Measurements from ENCODE around the gene PHOX2A. TPM values are rescaled to one million over a fixed set of nuclear protein-coding genes. Genes with fewer than 3 reads are reported as not detected.
"Not testable (repeated sequence)": the region's sequence is repeated elsewhere in the genome, so short reads cannot be mapped to it uniquely, and the experiment has no call there.

PHOX2A gene
- total RNA-seq, 1 donor from 2014 or later = not detected

DNA sequence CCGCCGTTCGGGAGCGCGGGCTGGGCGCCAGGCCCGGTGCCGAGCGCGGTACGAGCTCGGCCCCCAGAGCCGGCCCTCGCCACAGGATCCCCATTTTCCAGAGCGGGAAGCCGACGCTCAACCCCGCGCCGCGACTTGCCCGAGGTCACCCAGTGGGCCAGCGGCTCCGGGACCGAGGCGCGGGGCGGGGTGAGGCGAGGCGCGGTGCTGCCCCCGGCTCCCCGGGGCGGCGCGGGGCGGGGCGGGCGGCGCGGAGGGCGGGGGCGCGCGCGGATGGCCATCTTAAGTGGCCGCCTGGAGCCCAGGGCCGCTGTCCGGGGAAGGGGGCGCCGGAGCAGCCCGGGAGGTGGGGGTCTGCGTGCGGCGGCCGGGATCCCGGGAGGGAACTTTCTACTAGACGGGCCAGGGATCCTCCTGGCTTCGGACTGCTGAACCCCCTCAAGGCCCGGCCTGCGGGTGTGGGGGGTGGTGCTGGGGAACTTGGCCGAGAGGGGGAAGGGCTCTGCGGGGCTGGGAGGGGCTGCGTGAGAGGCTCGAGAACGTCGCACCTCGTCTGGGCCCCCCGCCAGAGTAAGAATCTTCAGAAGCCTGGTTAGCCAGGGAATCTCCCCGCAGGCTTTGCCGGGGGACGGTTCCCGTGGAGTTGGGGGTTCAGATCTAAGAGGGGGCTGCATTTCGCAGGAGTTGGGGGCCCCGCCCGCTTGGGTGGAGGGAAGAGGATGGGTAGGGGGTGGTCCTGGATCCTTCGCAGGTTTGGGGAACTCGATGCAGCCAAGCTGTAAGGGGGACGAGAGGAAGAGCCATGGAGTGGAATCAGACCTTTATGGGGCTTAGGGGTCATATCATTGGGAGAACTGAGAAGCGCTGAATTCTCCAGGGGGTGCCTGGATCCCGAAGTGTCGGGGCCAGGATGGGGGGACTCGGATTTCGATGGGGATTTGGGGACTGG lies 20.1 kb downstream of the PHOX2A start:
- intact Hi-C loops (cut with micrococcal nuclease) = loop anchor here (1.0 to 5.0 kb wide), 12 partner anchors 41 to 1553 kb away; partner anchors contain the start of genes ANAPC15, ATG16L2, CLPB and LAMTOR1

DNA sequence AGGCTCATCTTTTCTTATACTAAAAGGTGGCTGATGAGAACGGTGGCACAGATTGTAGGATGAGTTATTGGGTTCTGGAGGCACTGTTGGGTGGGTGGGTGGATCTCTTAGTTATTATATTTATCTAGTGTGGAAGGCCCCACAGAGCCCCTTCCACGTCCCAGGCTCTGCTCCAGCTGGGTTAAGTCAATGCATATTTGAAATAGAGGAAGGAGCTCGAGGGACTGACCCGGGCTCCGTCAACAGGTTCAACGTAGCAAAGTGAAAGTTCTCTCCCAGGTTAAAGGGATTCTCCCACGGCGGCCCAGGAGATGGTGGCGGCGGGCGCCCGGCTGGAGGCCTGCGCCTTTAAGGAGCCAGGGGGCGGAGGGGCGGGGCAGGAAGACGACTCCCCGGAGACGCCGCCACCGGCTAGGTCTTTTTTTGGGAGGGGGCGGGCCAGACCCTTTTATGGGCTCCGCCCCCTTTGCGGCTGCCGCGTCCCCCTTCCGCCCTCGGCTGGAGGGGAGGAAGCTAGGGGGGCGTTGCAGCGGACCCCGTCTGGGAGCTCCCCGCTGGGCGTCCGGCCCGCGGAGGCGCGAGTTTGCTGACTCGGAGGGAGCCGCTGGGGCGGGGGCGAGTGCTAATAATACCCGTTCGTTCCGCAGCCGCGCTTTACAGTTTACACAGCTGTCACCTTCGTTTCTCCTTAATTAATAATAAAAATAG lies 20.9 kb downstream of the PHOX2A start:
- intact Hi-C loops (cut with micrococcal nuclease) = loop anchor here (1.0 to 5.0 kb wide), 12 partner anchors 40 to 1554 kb away; partner anchors contain the start of genes ANAPC15, ATG16L2, CLPB and LAMTOR1

DNA sequence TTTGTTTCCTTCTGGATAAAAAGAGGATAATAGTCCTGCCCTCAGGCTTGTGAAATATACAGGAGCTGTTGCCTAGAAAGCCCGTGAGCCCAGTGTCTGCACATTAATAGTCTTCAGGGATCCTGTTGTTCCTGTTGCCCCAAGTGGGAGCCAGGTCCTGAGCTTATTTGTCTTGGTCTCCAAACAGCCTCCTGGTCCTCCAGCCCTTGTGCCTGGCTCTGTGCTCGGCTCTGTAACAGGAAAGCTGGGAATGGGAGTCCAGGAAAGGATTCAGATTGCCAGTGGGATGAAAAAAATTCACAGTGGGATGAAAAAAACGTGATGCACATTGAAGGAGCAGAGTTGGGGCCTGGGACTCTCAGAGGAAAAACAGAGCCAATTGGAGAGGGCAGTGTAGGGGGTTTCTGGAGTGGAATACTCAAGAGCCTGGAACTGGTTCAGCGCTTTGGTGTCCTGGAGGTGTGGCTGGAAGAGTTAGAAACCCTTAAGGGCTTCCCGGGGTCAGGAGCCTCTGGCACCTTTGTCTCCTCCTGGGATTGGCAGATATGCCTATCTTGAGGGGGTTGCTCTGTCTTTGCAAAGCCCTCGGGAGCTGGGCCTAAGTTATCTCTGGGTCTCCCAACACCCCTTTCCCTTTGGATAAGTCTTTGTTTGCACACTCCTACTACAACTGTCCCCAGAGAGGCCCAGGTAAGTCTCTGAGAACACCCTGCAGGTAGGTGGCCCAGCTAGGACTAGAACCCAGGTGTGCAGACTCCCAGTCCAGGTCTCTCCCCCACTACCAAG lies 21.7 kb downstream of the PHOX2A start:
- intact Hi-C loops (cut with micrococcal nuclease) = loop anchor here (2.0 to 5.0 kb wide), 3 partner anchors 39 to 1555 kb away; no protein-coding TSS in a partner anchor

DNA sequence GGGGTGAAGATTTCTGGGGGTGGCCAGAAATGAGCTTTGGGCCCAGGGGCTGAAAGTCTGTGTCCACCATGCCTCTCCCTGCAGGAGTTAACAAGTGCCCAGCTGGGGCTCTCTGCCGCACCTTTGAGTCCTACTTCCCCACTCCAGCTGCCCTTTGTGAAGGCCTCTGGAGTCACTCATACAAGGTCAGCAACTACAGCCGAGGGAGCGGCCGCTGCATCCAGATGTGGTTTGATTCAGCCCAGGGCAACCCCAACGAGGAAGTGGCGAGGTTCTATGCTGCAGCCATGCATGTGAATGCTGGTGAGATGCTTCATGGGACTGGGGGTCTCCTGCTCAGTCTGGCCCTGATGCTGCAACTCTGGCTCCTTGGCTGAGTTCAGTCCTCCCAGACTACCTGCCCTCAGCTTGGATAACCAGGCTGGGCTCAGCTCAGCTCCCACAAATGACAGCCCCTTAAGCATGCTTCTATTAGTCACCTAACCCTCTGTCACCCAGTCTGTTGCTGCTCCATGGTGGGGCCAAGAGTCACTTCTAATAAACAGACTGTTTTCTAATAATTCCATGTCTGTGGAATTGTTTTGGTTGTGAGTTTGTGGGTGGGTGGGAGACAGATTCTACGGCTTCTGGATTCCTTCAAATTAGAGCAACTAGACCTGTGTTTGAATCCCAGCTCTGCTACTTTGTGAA lies 22.4 kb downstream of the PHOX2A start:
- intact Hi-C loops (cut with micrococcal nuclease) = loop anchor here (2.0 to 5.0 kb wide), 3 partner anchors 39 to 1556 kb away; no protein-coding TSS in a partner anchor

DNA sequence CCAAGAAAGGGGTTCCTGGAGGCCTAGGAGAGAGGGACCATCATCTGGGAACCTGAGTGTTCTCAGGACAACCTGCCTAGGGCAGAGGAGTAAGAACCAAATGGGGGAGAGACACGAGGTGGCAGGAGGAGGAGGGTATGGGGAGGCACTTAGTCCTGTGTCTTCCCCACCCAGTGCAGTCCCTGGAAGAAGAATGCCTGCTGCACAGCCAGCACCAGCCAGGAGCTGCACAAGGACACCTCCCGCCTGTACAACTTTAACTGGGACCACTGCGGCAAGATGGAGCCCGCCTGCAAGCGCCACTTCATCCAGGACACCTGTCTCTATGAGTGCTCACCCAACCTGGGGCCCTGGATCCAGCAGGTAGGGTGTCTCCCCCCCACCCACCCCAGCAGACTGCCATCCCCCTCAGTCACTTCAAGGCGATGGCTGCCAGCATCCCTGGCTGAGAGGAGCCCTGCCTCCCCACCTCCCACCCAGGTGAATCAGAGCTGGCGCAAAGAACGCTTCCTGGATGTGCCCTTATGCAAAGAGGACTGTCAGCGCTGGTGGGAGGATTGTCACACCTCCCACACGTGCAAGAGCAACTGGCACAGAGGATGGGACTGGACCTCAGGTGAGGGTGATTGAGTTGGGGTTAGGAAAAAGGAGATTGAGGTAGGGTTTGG lies 23.1 kb downstream of the PHOX2A start:
- intact Hi-C loops (cut with micrococcal nuclease) = loop anchor here (5.0 kb wide), 2 partner anchors 194 to 1556 kb away; no protein-coding TSS in a partner anchor

DNA sequence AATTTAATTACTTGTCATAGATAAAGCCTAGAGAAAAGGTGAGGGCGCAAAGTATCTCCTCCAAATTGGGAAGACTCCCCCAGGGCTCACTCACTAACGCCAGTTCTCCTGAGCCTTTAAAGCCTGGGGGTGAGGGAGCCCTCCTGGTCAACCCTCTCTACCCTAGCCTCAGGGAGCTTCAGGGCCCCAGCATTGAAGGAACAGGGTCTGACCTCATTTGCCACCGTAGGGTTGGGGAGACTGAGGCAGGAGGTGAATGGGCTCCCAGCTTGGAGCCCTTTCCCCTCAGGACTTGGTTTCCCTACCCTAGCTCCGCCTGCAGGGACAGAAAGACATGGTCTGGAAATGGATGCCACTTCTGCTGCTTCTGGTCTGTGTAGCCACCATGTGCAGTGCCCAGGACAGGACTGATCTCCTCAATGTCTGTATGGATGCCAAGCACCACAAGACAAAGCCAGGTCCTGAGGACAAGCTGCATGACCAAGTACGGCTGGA lies 25.7 kb downstream of the PHOX2A start:
- intact Hi-C loops (cut with micrococcal nuclease) = no loop called here

DNA sequence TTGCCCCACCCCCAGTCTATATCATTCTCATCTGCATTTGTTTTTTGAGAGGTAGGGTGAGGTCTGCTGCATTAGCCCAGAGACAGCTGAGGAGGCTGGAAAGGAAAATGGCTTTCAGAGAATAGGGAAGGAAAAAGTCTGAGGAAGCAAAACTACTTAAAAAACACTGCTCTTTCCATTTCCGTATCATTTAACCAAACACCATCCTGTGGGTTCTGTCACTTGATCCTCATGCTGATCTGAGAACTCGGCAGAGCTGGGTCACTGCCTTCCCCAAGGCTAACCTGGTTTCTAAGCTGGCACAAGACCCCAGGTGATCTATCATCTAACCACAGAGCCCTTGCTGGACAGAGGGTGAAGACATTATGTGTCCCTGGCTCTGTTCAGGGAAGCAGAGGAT lies 26.1 kb downstream of the PHOX2A start:
- intact Hi-C loops (cut with micrococcal nuclease) = no loop called here

DNA sequence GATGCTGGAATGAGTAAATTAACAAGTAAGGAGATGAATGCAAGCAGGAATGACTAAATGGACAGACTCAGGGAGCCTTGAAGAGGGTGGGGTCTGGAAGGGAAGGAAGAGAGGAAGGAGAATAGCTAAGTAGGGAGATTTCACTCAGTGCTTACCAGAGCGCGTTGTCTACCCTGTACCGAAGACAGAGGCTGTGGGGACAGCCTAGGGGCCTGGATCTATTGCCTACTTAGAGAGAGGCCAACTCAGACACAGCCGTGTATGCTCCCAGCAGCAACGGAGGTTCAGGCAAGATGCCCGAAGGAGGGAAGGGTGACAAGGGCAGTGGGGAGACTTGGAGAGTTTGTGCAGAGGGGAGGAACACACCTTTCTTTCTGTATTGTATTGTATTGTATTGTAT lies 27.3 kb downstream of the PHOX2A start, which contains the start of gene FOLR2:
Gene FOLR2 (plus strand): TSS at position 157 of the 400 bp plus-strand sequence. CDS start 1,791 bp downstream, outside the sequence.
- intact Hi-C loops (cut with micrococcal nuclease) = no loop called here

DNA sequence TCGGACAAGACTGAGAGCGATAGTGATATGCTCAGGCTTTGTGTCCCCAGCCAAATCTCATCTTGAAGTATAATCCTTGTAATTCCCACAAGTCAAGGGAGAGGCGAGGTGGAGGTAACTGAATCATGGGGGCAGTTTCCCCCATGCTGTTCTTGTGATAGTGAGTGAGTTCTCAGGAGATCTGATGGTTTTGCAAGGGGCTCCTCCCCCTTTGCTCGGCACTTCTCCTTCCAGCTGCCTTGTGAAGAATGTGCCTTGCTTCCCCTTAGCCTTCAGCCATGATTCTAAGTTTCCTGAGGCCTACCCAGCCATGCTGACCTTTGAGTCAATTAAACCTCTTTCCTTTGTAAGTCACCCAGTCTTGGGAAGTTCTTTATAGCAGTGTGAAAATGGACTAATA lies 34.9 kb downstream of the PHOX2A start:
- intact Hi-C loops (cut with micrococcal nuclease) = no loop called here

DNA sequence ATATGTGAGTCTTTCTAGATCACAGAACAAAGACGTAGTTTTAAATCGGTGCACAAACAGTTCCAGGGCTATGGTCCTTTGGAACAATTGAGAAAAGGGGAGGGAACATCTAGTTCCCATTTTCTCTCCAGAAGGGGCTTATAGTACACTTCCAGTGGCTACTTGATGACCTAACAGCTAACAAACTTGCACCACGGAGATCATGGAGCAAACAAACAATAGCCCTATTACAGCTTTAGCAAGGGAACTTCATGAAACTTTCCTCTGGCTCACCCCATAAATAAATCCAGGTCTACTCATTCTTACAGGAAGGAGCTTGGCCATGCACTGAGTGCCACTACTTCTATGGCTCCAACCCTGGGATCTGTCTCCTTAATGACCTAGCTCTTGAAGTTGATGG lies 35.7 kb downstream of the PHOX2A start:
- intact Hi-C loops (cut with micrococcal nuclease) = no loop called here

DNA sequence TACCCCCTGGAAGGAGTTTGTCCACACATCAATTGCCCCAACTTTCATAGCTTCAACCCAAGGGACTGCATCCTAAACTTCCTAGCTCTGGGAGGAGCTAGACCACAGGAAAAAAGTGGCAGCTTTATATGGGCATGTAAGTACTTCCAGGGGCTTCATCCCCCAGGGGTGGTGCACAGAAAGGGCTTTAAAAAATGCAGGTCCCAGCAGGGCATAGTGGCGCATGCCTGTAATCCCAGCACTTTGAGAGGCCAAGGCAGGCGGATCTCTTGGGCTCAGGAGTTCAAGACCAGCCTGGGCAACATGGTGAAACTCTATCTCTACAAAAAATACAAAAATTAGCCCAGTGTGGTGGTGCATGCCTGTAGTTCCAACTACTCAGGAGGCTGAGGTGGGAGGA lies 37.2 kb downstream of the PHOX2A start:
- intact Hi-C loops (cut with micrococcal nuclease) = not testable (repeated sequence)

DNA sequence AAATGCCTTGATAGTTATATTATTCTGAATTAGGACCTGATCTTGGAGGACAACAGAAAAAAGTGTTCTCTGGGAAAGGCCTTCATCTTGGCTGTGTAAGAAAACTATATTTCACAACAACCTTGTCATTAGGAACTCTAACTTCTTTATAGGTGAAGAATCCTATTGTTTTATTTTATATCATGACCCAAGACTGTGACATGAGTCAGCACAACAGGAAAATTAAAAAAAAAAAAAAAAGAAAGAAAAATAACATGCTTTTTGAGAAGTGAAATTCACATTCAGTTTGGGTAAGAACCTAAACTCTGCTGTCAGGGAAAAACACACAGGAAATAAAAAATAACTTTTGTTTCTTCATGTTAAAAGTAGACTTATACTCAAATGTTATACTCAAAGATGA lies 39.1 kb downstream of the PHOX2A start:
- intact Hi-C loops (cut with micrococcal nuclease) = no loop called here

DNA sequence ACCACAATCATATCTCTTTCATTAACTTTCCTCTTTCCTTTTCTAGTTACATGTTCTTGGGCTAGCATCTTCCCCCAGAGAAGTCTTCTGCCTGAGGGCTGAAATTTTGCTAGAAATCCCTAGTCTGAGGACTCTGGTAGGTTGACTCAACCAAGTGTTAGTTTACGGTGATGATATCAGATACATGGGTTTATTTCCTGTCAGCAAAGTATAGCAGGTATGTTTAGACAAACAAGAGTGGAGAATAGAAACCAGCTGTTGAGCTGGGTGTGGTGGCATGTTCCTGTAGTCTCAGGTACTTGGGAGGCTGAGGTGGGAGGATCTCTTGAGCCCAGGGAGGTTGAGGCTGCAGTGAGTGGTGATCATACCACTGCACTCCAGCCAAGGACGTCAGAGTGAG lies 40.8 kb downstream of the PHOX2A start:
- intact Hi-C loops (cut with micrococcal nuclease) = no loop called here

DNA sequence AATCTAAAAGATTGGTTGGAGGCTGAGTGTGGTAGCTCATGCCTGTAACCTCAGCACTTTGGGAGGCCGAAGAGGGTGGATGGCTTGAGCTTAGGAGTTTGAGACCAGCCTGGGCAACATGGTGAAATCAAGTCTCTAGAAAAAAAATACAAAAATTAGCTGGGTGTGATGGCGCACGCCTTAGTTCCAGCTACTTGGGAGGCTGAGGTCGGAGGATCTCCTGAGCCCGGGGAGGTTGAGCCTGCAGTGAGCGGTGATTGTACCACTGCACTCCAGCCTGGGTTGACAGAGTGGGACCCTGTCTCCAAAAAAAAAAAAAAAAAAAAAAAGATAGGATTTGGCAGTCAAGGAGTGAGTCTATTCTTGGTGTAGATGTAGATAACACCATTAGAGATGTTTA lies 41.4 kb downstream of the PHOX2A start:
- intact Hi-C loops (cut with micrococcal nuclease) = no loop called here

DNA sequence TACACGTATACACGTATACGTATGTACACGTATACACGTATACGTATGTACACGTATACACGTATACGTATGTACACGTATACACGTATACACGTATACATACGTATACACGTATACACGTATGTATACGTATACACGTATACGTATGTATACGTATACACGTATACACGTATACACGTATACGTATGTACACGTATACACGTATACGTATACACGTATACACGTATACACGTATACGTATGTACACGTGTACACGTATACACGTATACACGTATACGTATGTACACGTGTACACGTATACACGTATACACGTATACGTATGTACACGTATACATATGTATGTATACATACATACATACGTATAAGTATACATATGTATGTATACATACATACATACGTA lies 42.5 kb downstream of the PHOX2A start:
- intact Hi-C loops (cut with micrococcal nuclease) = not testable (repeated sequence)

DNA sequence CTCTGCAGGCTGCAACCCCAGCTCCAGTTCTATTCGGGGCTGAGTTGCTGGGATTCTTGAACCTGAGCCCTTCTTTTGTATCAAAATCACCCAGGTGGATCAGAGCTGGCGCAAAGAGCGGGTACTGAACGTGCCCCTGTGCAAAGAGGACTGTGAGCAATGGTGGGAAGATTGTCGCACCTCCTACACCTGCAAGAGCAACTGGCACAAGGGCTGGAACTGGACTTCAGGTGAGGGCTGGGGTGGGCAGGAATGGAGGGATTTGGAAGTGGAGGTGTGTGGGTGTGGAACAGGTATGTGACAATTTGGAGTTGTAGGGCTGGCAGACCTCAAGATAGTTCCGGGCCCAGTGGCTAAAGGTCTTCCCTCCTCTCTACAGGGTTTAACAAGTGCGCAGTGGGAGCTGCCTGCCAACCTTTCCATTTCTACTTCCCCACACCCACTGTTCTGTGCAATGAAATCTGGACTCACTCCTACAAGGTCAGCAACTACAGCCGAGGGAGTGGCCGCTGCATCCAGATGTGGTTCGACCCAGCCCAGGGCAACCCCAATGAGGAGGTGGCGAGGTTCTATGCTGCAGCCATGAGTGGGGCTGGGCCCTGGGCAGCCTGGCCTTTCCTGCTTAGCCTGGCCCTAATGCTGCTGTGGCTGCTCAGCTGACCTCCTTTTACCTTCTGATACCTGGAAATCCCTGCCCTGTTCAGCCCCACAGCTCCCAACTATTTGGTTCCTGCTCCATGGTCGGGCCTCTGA lies 48.3 kb downstream of the PHOX2A start:
- intact Hi-C loops (cut with micrococcal nuclease) = no loop called here

DNA sequence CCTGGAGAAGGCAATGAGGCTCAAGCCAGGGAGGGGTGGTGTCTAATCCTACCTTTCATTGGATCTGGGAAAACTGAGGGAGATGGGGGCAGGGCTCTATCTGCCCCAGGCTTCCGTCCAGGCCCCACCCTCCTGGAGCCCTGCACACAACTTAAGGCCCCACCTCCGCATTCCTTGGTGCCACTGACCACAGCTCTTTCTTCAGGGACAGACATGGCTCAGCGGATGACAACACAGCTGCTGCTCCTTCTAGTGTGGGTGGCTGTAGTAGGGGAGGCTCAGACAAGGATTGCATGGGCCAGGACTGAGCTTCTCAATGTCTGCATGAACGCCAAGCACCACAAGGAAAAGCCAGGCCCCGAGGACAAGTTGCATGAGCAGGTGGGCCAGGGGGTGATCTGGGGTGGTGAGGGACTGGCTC lies 52.0 kb downstream of the PHOX2A start, which contains the start of gene FOLR1:
Gene FOLR1 (plus strand): TSS at position 180 of the 421 bp plus-strand sequence. CDS start 34 bp downstream, at position 214.
- intact Hi-C loops (cut with micrococcal nuclease) = no loop called here

DNA sequence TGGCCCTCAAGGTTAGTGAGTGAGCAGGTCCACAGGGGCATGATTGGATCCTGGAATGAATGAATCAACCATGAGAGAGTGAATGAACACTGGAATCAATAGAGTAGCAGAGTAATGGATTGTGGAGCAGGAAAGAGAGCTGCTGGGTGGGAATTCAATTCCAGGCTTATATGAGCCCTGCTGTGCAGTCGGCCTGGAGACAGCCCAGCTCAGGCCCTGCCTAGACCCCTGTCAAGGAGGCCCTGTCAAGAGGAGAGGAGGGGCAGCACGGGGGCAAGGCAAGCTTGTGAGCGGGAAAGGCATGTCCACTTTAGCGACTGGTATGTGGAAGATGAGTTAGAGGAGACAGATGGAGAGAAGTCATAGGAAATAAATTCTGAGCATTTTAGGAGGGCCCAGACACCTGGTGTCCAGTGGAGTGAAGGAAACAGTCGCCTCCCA lies 53.3 kb downstream of the PHOX2A start:
- intact Hi-C loops (cut with micrococcal nuclease) = no loop called here

Data from T-helper 1 cell treated with Interleukin-12 subunit alpha and Interleukin-12 subunit beta and Interleukin-4 antibody, amounts not matched to agents 30 ng/mL and 1 ng/mL, for 36 hours (primary cell).